HL-60/S4 (cell line): ENCODE measurements around the gene UBXN6.

Experiments
- in situ Hi-C: fragments of 300-500 bp; cut with MboI; formaldehyde crosslinking; loops from 2 replicates; pipeline ENCODE4 v1.14.3; 2022; ENCODE audit warnings: low sequenced_read_pairs

UBXN6 gene

GRCh38 chr19:4457654-4458395, at the start of gene UBXN6:
Gene UBXN6, minus strand, starts transcription at chr19:4457794. Its CDS starts 97 bp downstream, at chr19:4457697.
- in situ Hi-C loops, result no loop called here

GRCh38 chr19:4507150-4507452, 49.5 kb upstream of the UBXN6 start:
- in situ Hi-C loops, result no loop called here

GRCh38 chr19:4506449-4507149, 49.0 kb upstream of the UBXN6 start:
- in situ Hi-C loops, result no loop called here

GRCh38 chr19:4505570-4506448, 48.2 kb upstream of the UBXN6 start:
- in situ Hi-C loops, result no loop called here

- in situ Hi-C loops, result no loop called here
These were observed 47.4 kb upstream of the UBXN6 start for GRCh38 chr19:4504891-4505569.

- in situ Hi-C loops, result no loop called here
These were observed 46.7 kb upstream of the UBXN6 start for GRCh38 chr19:4504297-4504701.

- in situ Hi-C loops, result no loop called here
These were observed 46.2 kb upstream of the UBXN6 start for GRCh38 chr19:4503825-4504170.

GRCh38 chr19:4503132-4503824, 45.7 kb upstream of the UBXN6 start:
- in situ Hi-C loops, result no loop called here

GRCh38 chr19:4502282-4503131, 44.9 kb upstream of the UBXN6 start:
- in situ Hi-C loops, result no loop called here

GRCh38 chr19:4501691-4502090, 44.1 kb upstream of the UBXN6 start:
- in situ Hi-C loops, result no loop called here

- in situ Hi-C loops, result no loop called here
These were observed 43.4 kb upstream of the UBXN6 start for GRCh38 chr19:4500841-4501591.

GRCh38 chr19:4499855-4500254, 42.3 kb upstream of the UBXN6 start:
- in situ Hi-C loops, result no loop called here

GRCh38 chr19:4499318-4499717, 41.7 kb upstream of the UBXN6 start:
- in situ Hi-C loops, result no loop called here

- in situ Hi-C loops, result no loop called here
These were observed 41.1 kb upstream of the UBXN6 start for GRCh38 chr19:4498694-4499093.

GRCh38 chr19:4497770-4498389, 40.3 kb upstream of the UBXN6 start:
- in situ Hi-C loops, result no loop called here

- in situ Hi-C loops, result no loop called here
These were observed 38.7 kb upstream of the UBXN6 start for GRCh38 chr19:4496304-4496703.

GRCh38 chr19:4495471-4495870, 37.9 kb upstream of the UBXN6 start:
- in situ Hi-C loops, result no loop called here

- in situ Hi-C loops, result no loop called here
These were observed 37.1 kb upstream of the UBXN6 start for GRCh38 chr19:4494691-4495064.
